Astrocyte of the cerebellum (primary cell): ENCODE data around the gene EIF2S3.

Source experiments
- DNase-seq: peaks from one replicate; pipeline ENCODE4 v3.0.0-alpha.2; 2011; ENCODE audit warnings: low read depth
- H3K4me3 ChIP-seq: 2 replicates; pipeline ENCODE4 v1.5.1; 2011; ENCODE audit warnings: mild to moderate bottlenecking, low read depth, low read length, moderate library complexity
- CTCF ChIP-seq: IDR thresholded peaks from 2 replicates; pipeline ENCODE4 v1.5.1; 2012; ENCODE audit warnings: low read length, low read depth, moderate library complexity, mild to moderate bottlenecking; ENCODE audit errors: missing control alignments
- in situ Hi-C: cut with HindIII; loops from 2 replicates; pipeline ENCODE4 v1.10.0; 2017; ENCODE audit warnings: low sequenced_read_pairs

Gene EIF2S3

GRCh38 chrX:24018809-24019208 is 35.9 kb upstream of the EIF2S3 start:
- DNase-seq = no peak
- TF ChIP-seq CTCF = no peak
- in situ Hi-C loops = no loop called here
- no peak overlapping the region for H3K4me3 ChIP-seq

- no peak for TF ChIP-seq CTCF
- H3K4me3 ChIP-seq = no peak overlapping the region
- in situ Hi-C loops = no loop called here
- DNase-seq = no peak
Observed at GRCh38 chrX:24019448-24019847, 35.3 kb upstream of the EIF2S3 start.

- no peak for TF ChIP-seq CTCF
- DNase-seq = no peak
- in situ Hi-C loops = no loop called here
- H3K4me3 ChIP-seq = no peak overlapping the region
Observed at GRCh38 chrX:24020306-24020876, 34.4 kb upstream of the EIF2S3 start.

GRCh38 chrX:24023544-24023943 is 31.2 kb upstream of the EIF2S3 start:
- H3K4me3 ChIP-seq = peak overlapping the region; percentile 63
- no peak for TF ChIP-seq CTCF
- in situ Hi-C loops = no loop called here
- DNase-seq = no peak

- in situ Hi-C loops = no loop called here
- TF ChIP-seq CTCF = no peak
- peak overlapping the region; percentile 63 for H3K4me3 ChIP-seq
- DNase-seq = no peak
Observed at GRCh38 chrX:24023972-24024669, 30.6 kb upstream of the EIF2S3 start.

GRCh38 chrX:24024819-24025740 is 29.7 kb upstream of the EIF2S3 start:
- DNase-seq = peak; percentile 73
- no peak for TF ChIP-seq CTCF
- in situ Hi-C loops = no loop called here
- peak overlapping the region; percentile 63 for H3K4me3 ChIP-seq
